HG03457 (cell line): Measurements from ENCODE around the gene ETV6.

Experiments
- ATAC-seq: cut with Tn5 transposase; IDR thresholded peaks from one replicate; pipeline ENCODE4 v1.9.1; 2021; ENCODE audit warnings: moderate number of reproducible peaks; ENCODE audit not compliant: unreplicated experiment

Gene ETV6

GRCh38 chr12:11847539-11847938, 198.1 kb downstream of the ETV6 start:
- no peak for ATAC-seq

GRCh38 chr12:11849757-11850504, 200.5 kb downstream of the ETV6 start:
- no peak for ATAC-seq

GRCh38 chr12:11853126-11853525, 203.7 kb downstream of the ETV6 start:
- ATAC-seq = no peak

- ATAC-seq = no peak
Observed at GRCh38 chr12:11854011-11854499, 204.6 kb downstream of the ETV6 start.

- peak; percentile 55 for ATAC-seq
Observed at GRCh38 chr12:11855983-11856374, 206.5 kb downstream of the ETV6 start.

GRCh38 chr12:11856971-11857370, 207.5 kb downstream of the ETV6 start:
- no peak for ATAC-seq

- ATAC-seq = no peak
Observed at GRCh38 chr12:11859705-11860425, 210.4 kb downstream of the ETV6 start.

- ATAC-seq = no peak
Observed at GRCh38 chr12:11861155-11861863, 211.8 kb downstream of the ETV6 start.

GRCh38 chr12:11861864-11862600, 212.6 kb downstream of the ETV6 start:
- ATAC-seq = no peak

- no peak for ATAC-seq
Observed at GRCh38 chr12:11862798-11863197, 213.3 kb downstream of the ETV6 start.

- ATAC-seq = no peak
Observed at GRCh38 chr12:11863478-11863906, 214.0 kb downstream of the ETV6 start.

- no peak for ATAC-seq
Observed at GRCh38 chr12:11863988-11864387, 214.5 kb downstream of the ETV6 start.

- no peak for ATAC-seq
Observed at GRCh38 chr12:11865824-11866223, 216.3 kb downstream of the ETV6 start.

GRCh38 chr12:11868027-11868426, 218.6 kb downstream of the ETV6 start:
- no peak for ATAC-seq

GRCh38 chr12:11869406-11869805, 219.9 kb downstream of the ETV6 start:
- no peak for ATAC-seq

GRCh38 chr12:11870041-11870451, 220.6 kb downstream of the ETV6 start:
- ATAC-seq = no peak

GRCh38 chr12:11872055-11872454, 222.6 kb downstream of the ETV6 start:
- ATAC-seq = no peak

GRCh38 chr12:11875414-11875935, 226.0 kb downstream of the ETV6 start:
- peak; percentile 64 for ATAC-seq

- no peak for ATAC-seq
Observed at GRCh38 chr12:11876307-11876706, 226.8 kb downstream of the ETV6 start.

- ATAC-seq = no peak
Observed at GRCh38 chr12:11877102-11877826, 227.8 kb downstream of the ETV6 start.
